ENCODE data around the gene DISP3.

The DISP3 gene

GRCh38 chr1:11499601-11500331 lies 20.8 kb downstream of the DISP3 start:
- H3K36me3 ChIP-seq = no peaks in the 10 kb centered on the region
- H3K4me3 ChIP-seq (ENCODE audit: low read depth in 1 of 2, low read length in 1 of 2) = no peak overlapping the region
- no peak overlapping the region for H3K27ac ChIP-seq
- TF ChIP-seq CTCF (IDR thresholded peaks at IDR 0.05) = no peak
- peaks cover 38% of the 10 kb centered on the region for H3K27me3 ChIP-seq
- H3K4me1 ChIP-seq (ENCODE audit: control insufficient read depth in 1 of 2, insufficient read depth in 1 of 2, low read depth in 1 of 2, low read length in 1 of 2) = no peaks in the 10 kb centered on the region
- H3K9me3 ChIP-seq = peaks cover under 1% of the 10 kb centered on the region

- H3K9me3 ChIP-seq = peaks cover 6% of the 10 kb centered on the region
- no peaks in the 10 kb centered on the region for H3K36me3 ChIP-seq
- H3K4me3 ChIP-seq (ENCODE audit: low read depth in 1 of 2, low read length in 1 of 2) = no peak overlapping the region
- H3K4me1 ChIP-seq (ENCODE audit: control insufficient read depth in 1 of 2, insufficient read depth in 1 of 2, low read depth in 1 of 2, low read length in 1 of 2) = no peaks in the 10 kb centered on the region
- no peak overlapping the region for H3K27ac ChIP-seq
- TF ChIP-seq CTCF (IDR thresholded peaks at IDR 0.05) = no peak
- peaks cover 38% of the 10 kb centered on the region for H3K27me3 ChIP-seq
These were observed 21.9 kb downstream of the DISP3 start for GRCh38 chr1:11500881-11501280.

GRCh38 chr1:11501491-11501897 lies 22.5 kb downstream of the DISP3 start:
- H3K27ac ChIP-seq = no peak overlapping the region
- no peaks in the 10 kb centered on the region for H3K36me3 ChIP-seq
- H3K4me1 ChIP-seq (ENCODE audit: control insufficient read depth in 1 of 2, insufficient read depth in 1 of 2, low read depth in 1 of 2, low read length in 1 of 2) = no peaks in the 10 kb centered on the region
- no peak for TF ChIP-seq CTCF (IDR thresholded peaks at IDR 0.05)
- peaks cover 6% of the 10 kb centered on the region for H3K9me3 ChIP-seq
- H3K27me3 ChIP-seq = peaks cover 38% of the 10 kb centered on the region
- no peak overlapping the region for H3K4me3 ChIP-seq (ENCODE audit: low read depth in 1 of 2, low read length in 1 of 2)

- Histone ChIP-seq H3K36me3 (no peaks in the 10 kb centered on the region), H3K27me3 (peaks cover 38% of the 10 kb centered on the region), H3K4me3 (ENCODE audit: low read depth in 1 of 2, low read length in 1 of 2) (no peak overlapping the region), H3K4me1 (ENCODE audit: control insufficient read depth in 1 of 2, insufficient read depth in 1 of 2, low read depth in 1 of 2, low read length in 1 of 2) (no peaks in the 10 kb centered on the region), H3K9me3 (peaks cover 6% of the 10 kb centered on the region), H3K27ac (no peak overlapping the region)
- no peak for TF ChIP-seq CTCF (IDR thresholded peaks at IDR 0.05)
These were observed 23.0 kb downstream of the DISP3 start for GRCh38 chr1:11501906-11502485.

- H3K9me3 ChIP-seq = peaks cover 6% of the 10 kb centered on the region
- no peak overlapping the region for H3K27ac ChIP-seq
- H3K4me3 ChIP-seq (ENCODE audit: low read depth in 1 of 2, low read length in 1 of 2) = no peak overlapping the region
- H3K27me3 ChIP-seq = peaks cover 38% of the 10 kb centered on the region
- no peak for TF ChIP-seq CTCF (IDR thresholded peaks at IDR 0.05)
- H3K4me1 ChIP-seq (ENCODE audit: control insufficient read depth in 1 of 2, insufficient read depth in 1 of 2, low read depth in 1 of 2, low read length in 1 of 2) = no peaks in the 10 kb centered on the region
- no peaks in the 10 kb centered on the region for H3K36me3 ChIP-seq
These were observed 23.6 kb downstream of the DISP3 start for GRCh38 chr1:11502516-11502915.

Data from neutrophil (primary cell).